CD1c-positive myeloid dendritic cell (primary cell): ENCODE data around the gene EXOC8.

Experiments
- DNase-seq: peaks from one replicate; pipeline ENCODE4 v3.0.0-alpha.2; 2016; ENCODE audit errors: extremely low spot score

The EXOC8 gene

GRCh38 chr1:231337472-231338269 lies at the start of gene EXOC8:
EXOC8 (minus strand) TSS chr1:231337852; CDS start chr1:231337745, 107 bp downstream.
- peak; percentile 100 for DNase-seq

GRCh38 chr1:231386466-231386865 lies 48.8 kb upstream of the EXOC8 start:
- DNase-seq: no peak

GRCh38 chr1:231385416-231385748 lies 47.7 kb upstream of the EXOC8 start:
- no peak for DNase-seq

GRCh38 chr1:231384696-231385415 lies 47.2 kb upstream of the EXOC8 start:
- no peak for DNase-seq

- DNase-seq: peak; percentile 28
These were observed 45.7 kb upstream of the EXOC8 start for GRCh38 chr1:231383159-231383860.

- DNase-seq: no peak
These were observed 44.8 kb upstream of the EXOC8 start for GRCh38 chr1:231382426-231382825.

- DNase-seq: no peak
These were observed 44.1 kb upstream of the EXOC8 start for GRCh38 chr1:231381729-231382128.

GRCh38 chr1:231376875-231377549 lies 39.4 kb upstream of the EXOC8 start:
- no peak for DNase-seq

- no peak for DNase-seq
These were observed 38.4 kb upstream of the EXOC8 start for GRCh38 chr1:231376101-231376500.

GRCh38 chr1:231374394-231374793 lies 36.7 kb upstream of the EXOC8 start:
- no peak for DNase-seq

GRCh38 chr1:231372501-231372900 lies 34.8 kb upstream of the EXOC8 start:
- DNase-seq: no peak

GRCh38 chr1:231369282-231369681 lies 31.6 kb upstream of the EXOC8 start:
- DNase-seq: no peak

- no peak for DNase-seq
These were observed 26.5 kb upstream of the EXOC8 start for GRCh38 chr1:231364192-231364591.

- DNase-seq: no peak
These were observed 26.0 kb upstream of the EXOC8 start for GRCh38 chr1:231363624-231364023.

- DNase-seq: no peak
These were observed 24.7 kb upstream of the EXOC8 start for GRCh38 chr1:231362325-231362724.

GRCh38 chr1:231359113-231359512 lies 21.5 kb upstream of the EXOC8 start:
- DNase-seq: peak; percentile 53

- DNase-seq: peak; percentile 70
These were observed 20.2 kb upstream of the EXOC8 start for GRCh38 chr1:231357831-231358354.

GRCh38 chr1:231357187-231357772 lies 19.6 kb upstream of the EXOC8 start:
- no peak for DNase-seq

GRCh38 chr1:231355171-231355570 lies 17.5 kb upstream of the EXOC8 start:
- DNase-seq: no peak

- DNase-seq: no peak
These were observed 16.8 kb upstream of the EXOC8 start for GRCh38 chr1:231354330-231355020.

- no peak for DNase-seq
These were observed 15.4 kb upstream of the EXOC8 start for GRCh38 chr1:231353086-231353485.
